ENCODE measurements around the gene RNF144A. TPM values are rescaled to one million over a fixed set of nuclear protein-coding genes. Genes with fewer than 3 reads are reported as not detected.

RNF144A gene
- polyA plus RNA-seq, 1 of the 3 experiments (the other 2 are of a cell fraction), result 15.6 TPM

DNA sequence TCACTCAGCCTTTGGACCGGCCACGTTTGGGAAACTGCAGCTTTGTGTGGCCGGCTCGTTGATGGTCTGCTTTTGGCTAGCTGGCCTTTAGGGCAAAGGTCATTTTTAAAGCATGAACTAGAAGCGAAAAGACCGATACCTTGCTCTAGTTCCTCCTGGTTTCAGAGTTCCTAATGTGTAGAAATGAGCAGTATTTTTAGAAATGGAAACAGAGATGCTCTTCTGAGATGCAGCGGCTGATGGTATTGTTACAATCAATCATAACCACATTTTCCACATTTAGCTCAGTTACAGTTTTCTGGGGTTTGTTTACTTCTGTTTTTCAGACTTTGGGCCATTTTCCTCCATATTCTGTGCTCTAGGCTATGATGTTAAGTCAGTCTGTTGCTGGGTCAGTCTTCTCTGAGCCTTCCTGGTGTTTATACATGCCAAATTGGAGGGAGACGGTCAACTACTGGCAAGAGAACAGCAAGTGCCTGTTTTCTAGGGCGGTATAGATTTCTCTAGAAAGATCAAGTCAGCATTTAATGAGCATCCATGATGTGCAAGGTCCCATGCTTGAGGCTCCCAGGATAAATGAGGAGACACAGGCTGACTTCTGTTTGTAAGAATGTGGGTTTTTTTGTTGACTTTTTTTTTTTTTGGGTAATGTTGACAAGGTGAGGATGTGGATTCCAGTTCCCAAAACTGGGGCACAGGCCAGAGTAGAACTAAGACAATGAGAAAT lies 28.0 kb downstream of the RNF144A start:
- 98% methylated on average over 9 of the region's 9 CpGs for WGBS (ENCODE audit: low lambda C conversion rate)
- DNase-seq, result no peak

DNA sequence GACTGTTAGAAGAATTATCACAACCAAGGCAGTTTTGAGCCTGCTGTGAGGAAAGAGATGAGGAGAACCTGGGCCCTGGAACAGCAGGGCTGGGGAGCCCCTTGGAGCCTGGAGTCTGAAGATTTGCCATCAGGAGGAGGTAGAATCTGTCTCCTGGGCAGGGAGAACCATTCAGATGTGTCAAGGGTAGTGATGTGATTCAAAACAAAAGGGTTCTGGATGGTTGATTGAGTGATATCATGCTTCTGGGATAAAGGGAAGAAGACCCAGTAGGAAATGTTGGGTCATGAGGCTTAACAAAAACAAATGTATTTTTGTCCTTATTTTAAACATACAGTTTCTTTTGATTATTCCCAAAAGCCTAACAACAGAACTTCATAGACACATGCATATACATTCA lies 28.6 kb downstream of the RNF144A start:
- H3K27me3 ChIP-seq (ENCODE audit: insufficient read depth), result no peaks in the 10 kb centered on the region
- no peaks in the 10 kb centered on the region for H3K9me3 ChIP-seq
- H4K20me1 ChIP-seq (ENCODE audit: insufficient read depth), result peaks cover 2% of the 10 kb centered on the region; the same call in 1 of the 2 replicates
- peaks cover 5% of the 10 kb centered on the region for H3F3A ChIP-seq (replicated peaks; ENCODE audit: insufficient read depth)
- TF ChIP-seq GABPA (IDR thresholded peaks at IDR 0.05; ENCODE audit: low read depth), result no peak
- no peak for TF ChIP-seq RAD21 (IDR thresholded peaks at IDR 0.05; ENCODE audit: low read length)
- TF ChIP-seq TCF12 (IDR thresholded peaks at IDR 0.05), result no peak
- TF ChIP-seq YY1 (IDR thresholded peaks at IDR 0.05; ENCODE audit: low read depth), result no peak
- no peak for TF ChIP-seq JUND (IDR thresholded peaks at IDR 0.05)
- TF ChIP-seq ELF1 (IDR thresholded peaks at IDR 0.05), result no peak
- TF ChIP-seq GATA2 (CRISPR knock-in tag; IDR thresholded peaks at IDR 0.05), result no peak
- TF ChIP-seq RFX5 (IDR thresholded peaks at IDR 0.05; ENCODE audit: low read length), result no peak
- TF ChIP-seq EZH2phosphoT487 (IDR thresholded peaks at IDR 0.05; ENCODE audit: borderline replicate concordance, low read depth), result no peak
- no peak for TF ChIP-seq SMC3 (IDR thresholded peaks at IDR 0.05; ENCODE audit: low read depth, low read length)
- TF ChIP-seq EP300 (IDR thresholded peaks at IDR 0.05; ENCODE audit: borderline replicate concordance in 1 of 2, low read depth in 1 of 2, low read length in 1 of 2), result no peak
- TF ChIP-seq NRF1 (IDR thresholded peaks at IDR 0.05; ENCODE audit: low read depth, low read length), result no peak
- TF ChIP-seq, protein P1, sequence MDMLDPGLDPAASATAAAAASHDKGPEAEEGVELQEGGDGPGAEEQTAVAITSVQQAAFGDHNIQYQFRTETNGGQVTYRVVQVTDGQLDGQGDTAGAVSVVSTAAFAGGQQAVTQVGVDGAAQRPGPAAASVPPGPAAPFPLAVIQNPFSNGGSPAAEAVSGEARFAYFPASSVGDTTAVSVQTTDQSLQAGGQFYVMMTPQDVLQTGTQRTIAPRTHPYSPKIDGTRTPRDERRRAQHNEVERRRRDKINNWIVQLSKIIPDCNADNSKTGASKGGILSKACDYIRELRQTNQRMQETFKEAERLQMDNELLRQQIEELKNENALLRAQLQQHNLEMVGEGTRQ (IDR thresholded peaks at IDR 0.05; ENCODE audit: borderline replicate concordance, low read depth, low read length), result no peak
- TF ChIP-seq, protein P2, sequence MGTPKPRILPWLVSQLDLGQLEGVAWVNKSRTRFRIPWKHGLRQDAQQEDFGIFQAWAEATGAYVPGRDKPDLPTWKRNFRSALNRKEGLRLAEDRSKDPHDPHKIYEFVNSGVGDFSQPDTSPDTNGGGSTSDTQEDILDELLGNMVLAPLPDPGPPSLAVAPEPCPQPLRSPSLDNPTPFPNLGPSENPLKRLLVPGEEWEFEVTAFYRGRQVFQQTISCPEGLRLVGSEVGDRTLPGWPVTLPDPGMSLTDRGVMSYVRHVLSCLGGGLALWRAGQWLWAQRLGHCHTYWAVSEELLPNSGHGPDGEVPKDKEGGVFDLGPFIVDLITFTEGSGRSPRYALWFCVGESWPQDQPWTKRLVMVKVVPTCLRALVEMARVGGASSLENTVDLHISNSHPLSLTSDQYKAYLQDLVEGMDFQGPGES (IDR thresholded peaks at IDR 0.05; ENCODE audit: low read depth, low read length), result no peak
- TF ChIP-seq, protein P3, sequence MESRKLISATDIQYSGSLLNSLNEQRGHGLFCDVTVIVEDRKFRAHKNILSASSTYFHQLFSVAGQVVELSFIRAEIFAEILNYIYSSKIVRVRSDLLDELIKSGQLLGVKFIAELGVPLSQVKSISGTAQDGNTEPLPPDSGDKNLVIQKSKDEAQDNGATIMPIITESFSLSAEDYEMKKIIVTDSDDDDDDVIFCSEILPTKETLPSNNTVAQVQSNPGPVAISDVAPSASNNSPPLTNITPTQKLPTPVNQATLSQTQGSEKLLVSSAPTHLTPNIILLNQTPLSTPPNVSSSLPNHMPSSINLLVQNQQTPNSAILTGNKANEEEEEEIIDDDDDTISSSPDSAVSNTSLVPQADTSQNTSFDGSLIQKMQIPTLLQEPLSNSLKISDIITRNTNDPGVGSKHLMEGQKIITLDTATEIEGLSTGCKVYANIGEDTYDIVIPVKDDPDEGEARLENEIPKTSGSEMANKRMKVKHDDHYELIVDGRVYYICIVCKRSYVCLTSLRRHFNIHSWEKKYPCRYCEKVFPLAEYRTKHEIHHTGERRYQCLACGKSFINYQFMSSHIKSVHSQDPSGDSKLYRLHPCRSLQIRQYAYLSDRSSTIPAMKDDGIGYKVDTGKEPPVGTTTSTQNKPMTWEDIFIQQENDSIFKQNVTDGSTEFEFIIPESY (IDR thresholded peaks at IDR 0.05; ENCODE audit: borderline replicate concordance, low read depth), result no peak
- TF ChIP-seq CHD2 (IDR thresholded peaks at IDR 0.05; ENCODE audit: low read length, partially characterized antibody), result no peak
- TF ChIP-seq MEF2A (IDR thresholded peaks at IDR 0.05; ENCODE audit: borderline replicate concordance, low read depth), result no peak
- no peaks in the 10 kb centered on the region for H3K9me2 ChIP-seq
- peaks cover 0 to 11% of the 10 kb centered on the region in 2 experiments; a peak in 3 of 4 replicates for H3K4me1 ChIP-seq (ENCODE audit: control insufficient read depth in 1 of 2, insufficient read depth in 2 of 2, low read depth in 1 of 2, low read length in 1 of 2)
- no peak for DNase-seq
- H3K4me2 ChIP-seq, result no peak overlapping the region
- peaks cover 3 to 43% of the 10 kb centered on the region in 2 experiments for H3K36me3 ChIP-seq (replicated peaks in 1 of 2; ENCODE audit: control insufficient read depth in 1 of 2, insufficient read depth in 2 of 2, low read length in 1 of 2)
- H2AFZ ChIP-seq (ENCODE audit: low read depth), result no peak overlapping the region
- H3K4me3 ChIP-seq (ENCODE audit: low read depth in 2 of 2, low read length in 1 of 2), result no peak overlapping the region
- peak overlapping the region in 1 of 2 experiments; percentile 77; a peak in 1 of 4 replicates for H3K27ac ChIP-seq (ENCODE audit: low read depth in 2 of 2, low read length in 1 of 2)
- POLR2A ChIA-PET, result no interaction called here
- peaks cover 4% of the 10 kb centered on the region; the same call in 1 of the 2 replicates for H3K79me2 ChIP-seq (ENCODE audit: insufficient read depth)
- no peak overlapping the region for H3K9ac ChIP-seq
- CTCF ChIA-PET, result interaction anchor here (1.0 to 1.7 kb wide), 3 partner anchors 10 to 81 kb away, joined by 3 to 5 read pairs (median 4); partner anchors contain the start of gene RNF144A

More for the DNA sequence above, 28.0 kb downstream of the RNF144A start:
- Histone ChIP-seq H3K79me2 (ENCODE audit: insufficient read depth) (peaks cover 4% of the 10 kb centered on the region; the same call in 1 of the 2 replicates), H3K27ac (ENCODE audit: low read depth in 2 of 2, low read length in 1 of 2) (peak overlapping the region in 1 of 2 experiments; percentile 77; a peak in 1 of 4 replicates), H3K9me2 (no peaks in the 10 kb centered on the region), H4K20me1 (ENCODE audit: insufficient read depth) (peaks cover 2% of the 10 kb centered on the region; the same call in 1 of the 2 replicates), H3K9ac (no peak overlapping the region), H3K4me3 (ENCODE audit: low read depth in 2 of 2, low read length in 1 of 2) (no peak overlapping the region), H3K36me3 (replicated peaks in 1 of 2; ENCODE audit: control insufficient read depth in 1 of 2, insufficient read depth in 2 of 2, low read length in 1 of 2) (peaks cover 3 to 44% of the 10 kb centered on the region in 2 experiments), H3K9me3 (no peaks in the 10 kb centered on the region), H3K4me1 (ENCODE audit: control insufficient read depth in 1 of 2, insufficient read depth in 2 of 2, low read depth in 1 of 2, low read length in 1 of 2) (peaks cover 0 to 16% of the 10 kb centered on the region in 2 experiments; a peak in 3 of 4 replicates), H3F3A (replicated peaks; ENCODE audit: insufficient read depth) (peaks cover 5% of the 10 kb centered on the region), H3K27me3 (ENCODE audit: insufficient read depth) (no peaks in the 10 kb centered on the region), H3K4me2 (no peak overlapping the region), H2AFZ (ENCODE audit: low read depth) (no peak overlapping the region)
- POLR2A ChIA-PET, result no interaction called here
- CTCF ChIA-PET, result interaction anchor here (1.0 kb wide), 2 partner anchors 28 to 82 kb away, joined by 3 to 5 read pairs; partner anchors contain the start of gene RNF144A
- TF ChIP-seq POLR2AphosphoS5 (IDR thresholded peaks at IDR 0.05; ENCODE audit: low read depth, low read length) (no peak), MEF2A (IDR thresholded peaks at IDR 0.05; ENCODE audit: borderline replicate concordance, low read depth) (no peak), EZH2phosphoT487 (IDR thresholded peaks at IDR 0.05; ENCODE audit: borderline replicate concordance, low read depth) (no peak), EP300 (IDR thresholded peaks at IDR 0.05; ENCODE audit: borderline replicate concordance in 1 of 2, low read depth in 1 of 2, low read length in 1 of 2) (no peak)
